GM18867 (cell line): ENCODE measurements around the gene LYPD6B.

ENCODE experiments used
- ATAC-seq: cut with Tn5 transposase; IDR thresholded peaks from one replicate; pipeline ENCODE4 v1.9.1; 2021; ENCODE audit warnings: mild to moderate bottlenecking, moderate library complexity; ENCODE audit not compliant: unreplicated experiment

Gene LYPD6B

DNA sequence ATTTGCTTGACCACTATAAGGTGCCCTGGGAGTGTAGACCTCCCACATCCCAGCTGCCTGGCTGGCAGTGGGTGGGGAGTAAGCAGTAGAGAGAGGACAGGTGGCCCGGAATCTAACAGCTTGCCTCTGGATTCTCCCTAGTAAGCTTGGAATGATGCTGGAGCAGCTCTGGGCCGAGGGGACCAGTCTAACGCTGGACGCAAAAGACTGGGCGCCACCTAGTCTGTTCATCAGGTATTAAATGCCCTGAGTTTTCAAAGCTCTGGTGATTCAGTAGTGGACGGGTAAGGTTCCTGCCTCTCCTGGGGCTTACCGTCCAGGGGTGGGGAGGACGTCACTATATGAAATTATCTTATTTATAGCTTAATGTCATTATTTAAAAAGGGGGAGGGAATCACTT, 648 bp upstream of the LYPD6B start:
- no peak for ATAC-seq

DNA sequence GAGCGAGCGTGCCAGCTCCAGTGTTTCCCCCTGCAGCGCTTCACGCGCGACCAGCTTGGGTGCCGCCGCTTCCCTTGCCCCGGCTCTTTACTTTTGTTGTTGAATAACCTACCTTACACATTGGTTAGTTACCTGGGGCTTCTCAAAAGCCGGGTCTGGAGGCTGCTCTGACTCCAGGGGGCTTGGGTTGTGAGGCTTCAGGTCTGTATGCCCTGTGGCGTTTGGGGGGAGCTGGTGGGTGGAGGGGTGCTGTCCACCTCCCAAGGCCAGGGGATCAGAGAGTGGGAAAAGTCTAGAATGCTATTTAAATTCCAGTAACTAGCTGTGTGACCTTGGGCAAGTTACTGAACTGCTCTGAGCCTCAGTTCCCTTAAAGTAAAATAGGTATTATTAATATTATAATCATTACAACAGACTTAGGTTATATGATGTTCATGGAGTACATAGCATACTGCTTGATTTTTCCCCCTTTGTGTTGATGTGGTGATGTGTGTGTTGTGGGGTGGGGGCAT, 770 bp downstream of the LYPD6B start:
- no peak for ATAC-seq

DNA sequence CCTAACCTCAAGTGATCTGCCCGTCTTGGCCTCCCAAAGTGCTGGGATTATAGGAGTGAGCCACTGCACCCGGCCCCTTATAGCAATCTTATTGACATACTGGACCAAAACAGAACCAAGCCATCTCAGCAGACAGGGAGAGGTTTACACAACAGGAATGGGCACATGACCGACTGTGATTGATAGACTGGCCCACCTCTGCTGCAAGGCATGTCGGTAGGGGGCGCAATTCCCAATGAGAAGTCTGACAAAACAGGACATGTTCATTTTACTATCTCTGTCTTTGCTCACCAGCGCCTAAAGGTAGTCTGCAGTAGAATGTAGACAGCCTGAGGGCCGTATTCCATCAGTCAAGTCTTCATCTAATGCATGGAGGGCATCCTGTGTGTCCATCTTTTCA, 2.0 kb downstream of the LYPD6B start:
- peak; percentile 63 for ATAC-seq

DNA sequence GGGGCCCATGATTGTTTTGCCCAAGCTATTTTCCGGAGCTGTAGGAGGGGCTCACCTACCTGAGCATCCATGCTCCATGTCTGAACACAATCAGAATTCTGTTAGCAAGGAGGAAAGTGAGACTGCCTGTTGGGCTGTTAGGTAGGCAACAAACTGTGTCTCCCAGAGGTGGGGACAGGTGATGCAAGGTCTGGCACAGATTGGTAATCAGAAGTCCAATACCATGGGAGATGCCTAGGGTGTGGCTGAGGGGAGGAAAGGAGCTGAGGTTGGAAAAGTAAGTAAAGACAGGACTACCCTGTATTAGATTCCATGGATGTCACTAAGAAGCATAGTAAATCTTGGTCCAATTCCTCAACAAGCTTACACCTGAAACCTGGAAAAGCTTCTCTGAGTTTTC, 3.0 kb downstream of the LYPD6B start:
- ATAC-seq, result no peak

DNA sequence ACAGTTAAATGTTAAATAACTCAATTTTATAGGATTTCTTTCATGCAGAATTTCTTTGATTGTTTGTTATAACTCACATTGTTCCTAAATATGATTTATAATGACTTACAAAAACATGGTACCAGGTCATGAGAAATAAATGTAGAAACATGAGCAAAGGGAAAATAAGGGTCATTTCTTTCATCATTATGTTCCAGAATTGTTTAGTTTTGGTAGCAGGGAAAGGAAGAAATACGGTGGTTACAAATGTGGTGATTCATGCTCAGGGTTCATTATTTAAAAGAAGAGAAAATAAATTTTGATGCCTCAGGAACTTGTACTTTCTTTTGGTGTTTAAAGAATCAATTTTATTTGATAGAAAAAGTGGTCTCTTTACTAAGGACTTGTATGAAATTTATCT, 4.4 kb downstream of the LYPD6B start:
- no peak for ATAC-seq

DNA sequence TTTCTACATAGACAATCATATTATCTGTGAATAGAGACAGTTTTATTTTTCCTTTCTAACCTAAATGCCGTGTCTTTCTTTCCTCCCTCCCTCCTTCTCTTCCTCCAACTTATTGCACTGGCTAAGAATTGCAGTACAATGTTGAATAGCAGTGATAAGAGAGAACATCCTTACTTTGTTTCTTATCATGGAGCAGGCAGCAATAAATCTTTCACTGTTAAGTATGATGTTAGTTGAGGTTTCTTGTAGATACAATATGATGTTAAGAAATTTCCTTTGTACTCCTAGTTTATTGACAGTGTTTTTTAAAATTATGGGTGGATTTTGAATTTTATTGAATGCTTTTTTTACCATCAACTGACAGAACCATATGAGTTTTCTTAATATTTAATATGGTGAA, 6.0 kb downstream of the LYPD6B start:
- ATAC-seq, result no peak

DNA sequence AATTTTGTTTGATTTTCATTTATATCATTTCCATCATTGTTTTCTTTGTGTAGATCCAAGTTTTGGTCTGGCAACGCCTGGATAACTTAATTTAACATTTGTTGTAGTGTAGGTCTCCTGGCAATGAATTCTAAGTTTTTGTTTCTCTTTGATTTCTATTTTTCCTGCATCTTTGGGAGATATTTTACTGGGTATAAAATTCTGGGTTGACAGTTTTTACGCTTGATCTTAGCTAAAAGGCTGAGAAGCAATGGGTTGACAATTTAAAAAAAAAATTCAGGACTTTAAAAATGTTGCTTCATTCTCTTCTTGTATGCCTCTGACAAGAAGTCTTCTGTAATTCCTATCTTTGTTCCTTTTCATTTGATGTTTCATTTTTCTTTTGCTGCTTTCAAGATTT, 8.6 kb downstream of the LYPD6B start:
- no peak for ATAC-seq

DNA sequence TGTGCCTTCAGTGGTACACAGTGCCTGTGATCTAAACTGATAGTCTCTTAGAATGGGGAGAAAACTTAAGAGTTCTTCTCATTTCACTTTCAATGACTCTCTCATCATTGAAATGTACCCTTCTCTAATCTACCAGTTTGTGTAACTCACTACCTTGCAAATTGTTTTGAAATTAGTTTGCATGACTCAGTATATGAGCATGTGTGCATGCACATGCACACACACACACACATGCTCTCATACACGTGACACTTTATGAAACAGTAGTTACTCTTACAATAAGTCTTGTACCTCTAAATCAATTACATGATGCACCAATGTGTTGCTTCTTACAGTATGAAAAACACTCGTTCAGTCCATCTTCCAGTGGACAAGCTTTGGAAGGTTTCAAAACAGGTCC, 10.6 kb downstream of the LYPD6B start:
- ATAC-seq, result no peak

DNA sequence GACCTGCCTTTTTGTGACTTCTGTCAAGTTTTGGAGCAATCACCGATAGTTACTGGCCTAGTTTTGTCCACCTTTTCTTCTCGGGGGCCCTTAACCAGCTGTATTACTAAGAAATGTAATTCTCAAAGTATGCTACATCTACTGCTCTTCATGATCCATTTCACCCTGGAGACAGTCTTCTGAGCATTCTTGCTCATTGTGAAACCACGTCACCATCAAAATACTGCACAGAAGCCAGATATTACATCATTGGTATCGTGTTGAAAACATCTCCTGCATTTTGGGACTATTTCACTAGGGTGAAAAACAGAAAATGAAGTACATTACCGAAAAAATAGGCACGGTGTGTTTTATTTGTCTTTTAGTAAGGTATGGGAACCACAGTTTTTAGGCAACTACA, 11.7 kb downstream of the LYPD6B start:
- ATAC-seq, result peak; percentile 83

DNA sequence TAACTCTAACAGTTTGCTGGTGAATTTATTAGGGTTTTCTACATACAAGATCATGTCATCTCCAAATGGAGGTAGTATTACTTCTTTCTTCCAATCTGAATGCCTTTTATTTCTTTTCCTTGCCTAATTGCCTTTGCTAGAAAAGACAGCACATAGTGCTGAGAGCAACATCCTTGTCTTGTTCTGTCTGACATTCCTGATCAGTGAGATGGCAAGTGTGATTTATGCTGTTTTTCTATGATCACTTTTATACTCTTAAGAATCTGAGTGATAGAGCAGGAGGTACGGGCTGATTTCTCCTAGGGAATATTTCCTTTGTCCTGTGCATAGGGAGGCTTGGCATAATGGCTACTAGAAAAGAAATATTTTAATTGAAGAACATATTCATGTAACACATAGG, 17.3 kb downstream of the LYPD6B start:
- no peak for ATAC-seq

DNA sequence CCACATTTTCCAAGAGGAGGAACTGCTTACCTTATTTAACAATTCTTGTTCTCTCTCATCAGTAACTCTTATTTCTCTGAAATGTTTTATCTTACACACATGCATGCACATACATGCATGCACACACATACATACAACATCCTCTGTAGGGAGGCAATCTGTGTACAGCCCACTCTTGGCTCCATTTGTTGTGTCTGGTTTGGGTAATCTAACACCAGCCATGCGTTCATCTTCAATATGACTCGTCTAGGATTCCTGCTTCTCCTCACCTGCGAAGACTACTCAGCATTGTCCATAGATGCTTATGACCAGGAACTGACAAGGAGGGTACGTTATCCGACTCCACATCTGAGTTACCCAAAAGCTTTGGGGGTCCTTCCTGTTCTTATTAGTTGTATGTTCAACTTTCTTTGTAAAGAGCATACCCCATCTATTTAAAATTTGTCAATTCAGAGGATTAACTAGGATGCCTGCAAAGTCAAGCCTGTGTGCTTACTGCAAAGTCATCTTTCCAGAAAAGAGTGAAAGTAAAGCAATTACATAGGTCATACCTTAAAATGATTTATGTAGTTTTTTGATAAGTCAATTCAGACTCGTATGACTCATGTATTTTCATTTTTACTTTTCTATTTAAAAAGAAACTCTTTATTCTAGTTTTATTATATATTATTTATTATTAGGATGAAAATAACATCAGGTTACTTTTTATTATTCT, 18.2 kb downstream of the LYPD6B start:
- no peak for ATAC-seq

DNA sequence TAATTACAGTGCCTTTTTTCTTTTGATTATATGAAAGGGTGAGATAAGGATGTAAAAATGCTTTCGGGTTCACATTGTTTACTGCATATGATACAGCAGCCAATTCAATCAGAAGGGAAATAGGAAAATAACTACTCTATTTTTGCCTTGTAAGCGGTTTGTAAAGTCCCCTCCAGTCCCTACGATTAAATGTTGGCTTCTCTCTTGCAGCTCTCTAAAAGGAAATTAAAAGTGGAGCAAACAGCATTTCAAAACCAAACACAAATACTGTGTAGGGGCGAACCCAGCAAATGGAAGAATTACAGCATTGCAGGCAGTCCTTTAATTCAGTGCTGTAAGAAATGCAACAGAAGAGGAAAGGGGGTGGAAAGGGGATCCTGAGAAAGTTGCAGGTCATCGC, 18.9 kb downstream of the LYPD6B start:
- no peak for ATAC-seq

DNA sequence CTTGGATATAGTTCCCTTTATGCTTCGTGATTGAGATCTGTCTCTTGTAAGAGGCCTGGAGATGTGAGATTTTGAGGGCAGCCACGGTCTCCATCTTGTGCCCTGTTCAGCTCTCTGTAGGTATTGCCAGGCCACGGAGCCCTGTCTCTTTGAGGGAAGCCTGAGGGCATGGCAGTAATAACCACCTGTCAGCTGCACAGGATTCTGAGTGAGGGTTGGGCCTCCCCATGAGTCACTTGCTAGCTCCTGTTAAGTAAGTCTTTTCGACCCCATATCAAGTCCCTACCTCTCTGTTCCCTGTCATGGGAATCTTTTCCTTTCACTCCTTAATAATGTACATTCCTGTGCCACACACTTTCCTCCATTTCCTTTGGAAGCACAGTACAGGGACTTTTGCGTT, 20.4 kb downstream of the LYPD6B start:
- no peak for ATAC-seq

DNA sequence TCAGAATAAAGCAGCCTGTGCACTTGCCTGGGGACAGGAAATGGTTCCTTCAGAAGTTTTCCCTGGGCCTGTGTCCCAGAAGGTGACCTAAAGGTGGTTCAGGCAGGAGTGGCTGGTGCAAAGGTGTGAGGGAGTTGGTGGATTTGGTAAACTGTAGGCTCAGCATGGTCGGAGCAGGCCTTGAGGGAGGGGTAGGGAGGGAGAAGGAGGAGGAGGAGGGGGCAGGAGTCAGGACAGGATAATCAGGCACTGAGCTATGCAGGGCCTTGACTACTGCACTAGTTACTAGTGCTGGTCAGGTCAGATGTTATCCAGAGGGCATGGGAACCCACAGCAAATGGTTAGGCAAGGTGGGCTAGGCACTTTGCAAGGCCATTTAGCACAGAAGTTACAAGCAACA, 21.3 kb downstream of the LYPD6B start:
- no peak for ATAC-seq

DNA sequence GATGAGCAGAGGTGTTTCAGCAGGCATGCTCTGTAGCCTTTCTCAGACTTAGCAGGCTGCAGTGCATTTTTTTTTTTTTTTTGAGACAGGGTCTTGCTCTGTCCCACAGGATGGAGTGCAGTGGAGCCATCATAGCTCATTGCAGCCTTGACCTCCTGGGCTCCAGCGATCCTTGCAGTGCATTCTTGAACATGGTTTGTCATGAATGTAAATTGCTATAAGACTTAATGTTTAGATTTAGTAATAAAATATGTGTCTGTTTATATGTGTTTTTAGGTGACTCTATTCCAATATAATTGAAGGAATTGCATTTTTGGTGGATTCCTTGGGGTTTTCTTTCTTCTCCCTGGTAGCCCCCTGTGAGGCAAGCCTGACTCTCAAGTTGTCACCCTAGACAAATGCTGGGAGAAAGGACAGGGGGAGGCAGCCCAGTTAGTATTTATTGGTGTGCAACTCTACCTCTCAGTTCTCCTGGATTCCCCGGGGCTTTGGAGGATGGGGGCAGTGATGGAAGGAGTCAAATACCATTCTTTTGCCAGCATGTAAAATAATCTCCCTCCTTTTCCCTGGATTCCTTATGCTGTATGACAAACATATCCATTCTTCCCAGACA, 22.7 kb downstream of the LYPD6B start:
- ATAC-seq, result no peak

DNA sequence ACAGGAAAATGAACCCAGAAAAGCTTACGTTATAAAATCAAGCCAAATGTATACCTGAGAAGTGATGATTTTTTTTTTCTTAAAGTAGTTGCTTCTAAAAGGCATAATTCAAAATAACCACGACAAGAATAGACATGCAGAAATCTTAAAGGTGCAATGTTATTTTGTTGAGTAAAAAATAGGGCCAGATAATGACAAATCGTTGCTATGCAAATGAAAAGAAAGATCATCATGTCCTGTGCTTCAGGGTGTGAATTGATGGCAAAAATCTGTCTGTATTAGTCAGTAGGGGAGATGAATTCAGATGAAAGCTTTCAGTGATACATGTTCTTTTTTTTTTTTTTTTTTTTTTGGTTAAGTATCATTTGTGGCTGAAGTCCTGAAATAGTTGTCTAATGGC, 24.0 kb downstream of the LYPD6B start:
- ATAC-seq, result peak; percentile 48

DNA sequence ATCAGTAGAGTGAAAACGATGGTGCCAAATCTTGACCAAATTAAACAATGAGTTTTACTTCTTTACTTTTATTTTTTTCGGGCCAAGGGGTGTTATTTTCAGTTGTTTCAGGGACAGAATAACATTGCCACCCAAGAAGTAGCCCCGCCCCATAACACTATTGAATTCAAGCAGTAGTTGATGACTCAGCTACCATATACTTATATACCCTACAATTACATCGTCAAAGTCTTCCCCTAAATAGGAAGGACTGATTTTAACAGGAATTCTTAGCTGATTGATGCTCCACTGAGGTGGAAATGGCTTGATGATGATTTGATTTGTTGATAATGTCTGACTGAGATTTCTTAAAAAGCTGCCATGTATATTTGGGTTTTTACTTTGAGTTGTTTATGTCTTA, 24.7 kb downstream of the LYPD6B start:
- ATAC-seq, result no peak

DNA sequence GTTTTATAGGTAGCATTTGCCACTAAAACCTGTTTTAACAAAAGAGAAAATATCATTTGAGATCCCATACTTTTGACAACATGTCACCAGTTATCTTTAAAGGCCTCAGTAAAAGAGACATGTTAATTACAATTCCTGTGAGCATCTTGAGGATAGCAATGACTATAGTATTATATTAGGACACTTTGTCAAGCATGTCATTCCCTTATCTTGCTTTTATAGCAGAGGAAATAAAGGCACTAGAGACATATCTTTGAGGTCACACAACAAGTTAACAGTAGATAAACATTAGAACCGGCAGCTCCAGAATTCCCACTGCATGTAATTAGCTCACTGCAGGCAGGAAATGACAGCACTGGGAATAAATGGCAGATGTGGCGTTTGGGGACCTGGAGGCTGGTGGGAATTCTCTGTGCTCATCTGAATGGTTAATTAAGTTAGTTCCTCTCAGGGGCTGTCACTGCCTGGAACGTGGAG, 25.9 kb downstream of the LYPD6B start:
- no peak for ATAC-seq

DNA sequence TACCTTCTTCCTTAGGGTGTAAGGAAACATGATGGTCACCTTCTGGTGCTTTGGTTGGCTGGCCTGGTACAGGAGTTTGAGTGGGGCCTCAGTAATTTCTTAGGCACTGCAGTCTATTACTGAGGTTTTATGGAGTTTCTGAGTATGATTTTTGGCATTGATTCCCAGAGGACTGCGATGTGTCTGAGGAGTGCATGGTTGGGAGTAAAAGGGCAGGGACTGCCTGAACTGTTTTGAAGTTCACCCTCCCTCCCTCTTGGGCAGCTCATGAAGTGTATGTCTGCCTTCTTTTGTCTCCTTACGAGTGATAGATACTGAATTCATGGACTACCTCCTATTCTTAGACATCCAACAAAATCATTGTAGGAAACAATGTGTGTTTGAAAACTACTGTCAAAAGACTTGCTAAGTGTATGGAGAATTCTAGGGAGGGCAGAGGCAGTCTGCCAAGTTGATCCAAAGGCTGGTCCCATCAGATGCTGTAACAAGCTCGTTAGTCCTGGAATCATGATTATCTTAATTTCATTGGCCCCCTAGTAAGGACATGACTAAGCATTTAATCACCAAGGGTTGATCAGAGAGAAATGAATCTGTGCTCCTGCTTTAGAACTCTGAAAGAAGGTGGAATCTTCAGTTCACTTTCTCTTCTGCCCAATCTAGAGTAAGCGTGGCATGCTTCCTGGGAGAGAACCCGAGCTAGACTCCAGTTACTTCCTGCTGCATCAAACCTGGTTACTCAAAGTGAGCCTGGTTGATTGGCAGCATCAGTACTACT, 26.5 kb downstream of the LYPD6B start:
- ATAC-seq, result no peak

DNA sequence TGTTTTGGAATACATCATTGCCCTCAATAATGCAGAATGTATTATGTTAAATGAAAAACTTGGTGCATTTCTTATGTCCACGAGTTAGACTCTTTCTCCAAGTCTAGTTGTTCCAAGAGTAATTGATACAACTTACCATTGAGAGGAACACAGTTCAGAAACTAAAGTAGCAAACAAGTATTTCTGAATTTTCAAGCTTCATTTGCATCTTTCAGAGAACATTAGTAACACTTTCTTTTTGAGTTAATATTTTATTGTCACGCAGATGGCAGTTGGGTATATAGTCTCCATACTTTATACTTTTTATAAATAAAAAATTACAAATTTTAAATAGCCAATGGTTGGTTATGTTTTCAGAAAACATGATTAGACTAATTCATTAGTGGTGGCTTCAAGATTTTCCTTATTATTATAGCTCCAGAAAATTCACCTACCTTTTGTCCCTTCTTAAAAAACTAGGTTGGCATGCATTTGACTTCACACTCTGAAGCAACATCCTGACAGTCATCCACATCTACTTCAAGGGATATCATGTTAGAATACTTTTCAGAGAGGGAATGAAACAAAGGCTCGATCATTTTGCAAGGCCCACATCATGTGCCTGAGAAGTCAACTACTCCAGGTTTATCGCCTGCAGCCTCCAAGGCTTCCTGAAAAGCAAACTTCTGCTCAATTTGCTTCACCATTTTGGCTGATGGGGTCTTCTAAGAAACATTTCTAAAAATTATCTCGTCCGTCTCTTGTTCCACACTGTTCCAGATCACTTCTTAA, 29.9 kb downstream of the LYPD6B start:
- peak; percentile 54 for ATAC-seq
